Gastroesophageal sphincter (tissue), 4 donors: ENCODE measurements around the gene IGSF1. TPM values are rescaled to one million over a fixed set of nuclear protein-coding genes. Genes with fewer than 3 reads are reported as not detected.

Experiments used
- ATAC-seq: fragments of 150-250 bp; one replicate; pipeline ENCODE4 v1.9.1; 2016; ENCODE audit warnings: mild to moderate bottlenecking, moderate library complexity
- H3K27ac ChIP-seq, 4 donors: fragments of 200-600 bp; sonication (generic) in 3 of 4; 1 replicate in 3 of 4; 2 replicates in 1 of 4; pipeline ENCODE4 v1.5.1; 2016 to 2019
- H3K27me3 ChIP-seq: fragments of 200-600 bp; sonication (generic); one replicate; pipeline ENCODE4 v1.5.1; 2019
- H3K36me3 ChIP-seq, 2 donors: fragments of 200-600 bp; sonication (generic); one replicate each; pipeline ENCODE4 v1.5.1; 2019; ENCODE audit warnings: control low read depth in 1 of 2
- H3K4me1 ChIP-seq, 3 donors: fragments of 200-600 bp; sonication (generic); 1 replicate in 2 of 3; 2 replicates in 1 of 3; pipeline ENCODE4 v1.5.1; 2016 to 2019; ENCODE audit warnings: control low read depth in 2 of 3
- H3K4me3 ChIP-seq, 2 donors: fragments of 200-600 bp; sonication (generic); one replicate each; pipeline ENCODE4 v1.5.1; 2019; ENCODE audit warnings: mild to moderate bottlenecking in 1 of 2, moderate library complexity in 1 of 2
- H3K9me3 ChIP-seq, 3 donors: fragments of 200-600 bp; sonication (generic); one replicate each; pipeline ENCODE4 v1.5.1; 2017 to 2019; ENCODE audit warnings: control low read depth in 2 of 3
- CTCF ChIP-seq, 4 experiments: fragments of 200-600 bp in 2 of 4; fragments of 450-650 bp in 2 of 4; sonication (generic) in 1 of 4; IDR thresholded peaks; one replicate each; pipeline ENCODE4 v1.5.1; 2017 to 2019; ENCODE audit warnings: antibody characterized with exemption in 4 of 4, mild to moderate bottlenecking in 2 of 4, moderate library complexity in 2 of 4
- EP300 ChIP-seq: sonication (generic); formaldehyde crosslinking; IDR thresholded peaks from one replicate; pipeline ENCODE4 v1.6.1; 2017; ENCODE audit warnings: antibody characterized with exemption, mild to moderate bottlenecking
- POLR2A ChIP-seq, 2 donors: fragments of 450-650 bp; IDR thresholded peaks; one replicate each; pipeline ENCODE4 v1.6.1; 2017; ENCODE audit warnings: antibody characterized with exemption in 2 of 2, mild to moderate bottlenecking in 2 of 2, moderate library complexity in 1 of 2
- POLR2AphosphoS5 ChIP-seq: sonication (generic); formaldehyde crosslinking; IDR thresholded peaks from one replicate; pipeline ENCODE4 v1.6.1; 2017; ENCODE audit warnings: antibody characterized with exemption
- WGBS, 2 donors: methylation state at CpG; one replicate each; pipeline ENCODE4 v1.1.5; 2018; ENCODE audit warnings: low coverage in 1 of 2; 5-methylcytosine and 5-hydroxymethylcytosine counted together
- total RNA-seq, 4 donors: library from RNA; depleted of rRNA; stranded (reverse); fragments of >200 nt; gene quantifications; one replicate each; pipeline ENCODE4 v1.1.0, GENCODE V29; 2016

Gene IGSF1
- total RNA-seq = 1 to 10 TPM; 1.1 to 2.4 (median 1.9) TPM

- H3K27me3 ChIP-seq = no peaks in the 10 kb centered on the region
- WGBS, 2 donors = 0 to 30% methylated on average over 2 to 6 of the region's 32 CpGs
- peak within 1 kb of the TSS; percentile 3 to 38 for H3K4me3 ChIP-seq
- H3K36me3 ChIP-seq = no peaks in the 10 kb centered on the region
- H3K9me3 ChIP-seq = no peaks in the 10 kb centered on the region
- TF ChIP-seq POLR2A (IDR thresholded peaks at IDR 0.05) (no peak), EP300 (no peak), CTCF (IDR thresholded peaks at IDR 0.05) (no peak), POLR2AphosphoS5 (no peak)
- H3K4me1 ChIP-seq = peaks cover 0 to 10% (median 0%) of the 10 kb centered on the region in 3 donors
- peak; percentile 45 for ATAC-seq
- no peak within 1 kb of the TSS for H3K27ac ChIP-seq
Measured at GRCh38 chrX:131288738-131289511, at the start of gene IGSF1. Gene IGSF1 (minus strand): TSS chrX:131289306. CDS start chrX:131286674, 2,632 bp downstream.

GRCh38 chrX:131332331-131332730, 43.2 kb upstream of the IGSF1 start:
- ATAC-seq = no peak
- Histone ChIP-seq H3K36me3 (no peaks in the 10 kb centered on the region), H3K4me1 (no peaks in the 10 kb centered on the region), H3K4me3 (no peak overlapping the region), H3K27ac (no peak overlapping the region), H3K9me3 (no peaks in the 10 kb centered on the region), H3K27me3 (no peaks in the 10 kb centered on the region)
- no peak for TF ChIP-seq POLR2AphosphoS5
- TF ChIP-seq EP300 = no peak
- no peak for TF ChIP-seq CTCF (IDR thresholded peaks at IDR 0.05)
- no peak for TF ChIP-seq POLR2A (IDR thresholded peaks at IDR 0.05)
- WGBS, 2 donors = 79 to 96% methylated on average over 2 to 3 of the region's 3 CpGs

- TF ChIP-seq CTCF (IDR thresholded peaks at IDR 0.05) = no peak
- TF ChIP-seq POLR2AphosphoS5 = no peak
- no peak for TF ChIP-seq EP300
- no peaks in the 10 kb centered on the region for H3K27me3 ChIP-seq
- no peaks in the 10 kb centered on the region for H3K4me1 ChIP-seq
- H3K9me3 ChIP-seq = no peaks in the 10 kb centered on the region
- no peak overlapping the region for H3K27ac ChIP-seq
- 53 to 62% methylated on average over 5 to 6 of the region's 6 CpGs for WGBS, 2 donors
- no peak overlapping the region for H3K4me3 ChIP-seq
- no peaks in the 10 kb centered on the region for H3K36me3 ChIP-seq
- ATAC-seq = no peak
Measured at GRCh38 chrX:131331152-131331551, 42.0 kb upstream of the IGSF1 start.

GRCh38 chrX:131330735-131331134, 41.6 kb upstream of the IGSF1 start:
- Histone ChIP-seq H3K27ac (no peak overlapping the region), H3K9me3 (no peaks in the 10 kb centered on the region), H3K36me3 (no peaks in the 10 kb centered on the region), H3K27me3 (no peaks in the 10 kb centered on the region), H3K4me1 (no peaks in the 10 kb centered on the region), H3K4me3 (no peak overlapping the region)
- 60% methylated on average over 1 of the region's 3 CpGs; no CpG with 5 or more reads in 1 of the 2 donors for WGBS, 2 donors
- no peak for ATAC-seq
- TF ChIP-seq POLR2AphosphoS5 (no peak), CTCF (IDR thresholded peaks at IDR 0.05) (no peak), EP300 (no peak), POLR2A (IDR thresholded peaks at IDR 0.05) (no peak)

GRCh38 chrX:131322651-131323050, 33.5 kb upstream of the IGSF1 start:
- Histone ChIP-seq H3K27ac (no peak overlapping the region), H3K27me3 (no peaks in the 10 kb centered on the region), H3K9me3 (no peaks in the 10 kb centered on the region), H3K4me1 (no peaks in the 10 kb centered on the region), H3K36me3 (no peaks in the 10 kb centered on the region), H3K4me3 (no peak overlapping the region)
- no peak for ATAC-seq
- 46 to 61% methylated on average over 2 to 3 of the region's 3 CpGs for WGBS, 2 donors
- no peak for TF ChIP-seq EP300
- no peak for TF ChIP-seq POLR2AphosphoS5
- TF ChIP-seq CTCF (IDR thresholded peaks at IDR 0.05) = no peak
